AG09309 (cell line): ENCODE data around the gene COL4A4.

ENCODE experiments used
- DNase-seq: peaks from one replicate; pipeline ENCODE4 v3.0.0-alpha.2; 2010; ENCODE audit warnings: low read depth
- H3K4me3 ChIP-seq: 2 replicates; pipeline ENCODE4 v1.5.1; 2011; ENCODE audit warnings: mild to moderate bottlenecking, low read depth, low read length, moderate library complexity; ENCODE audit not compliant: control insufficient read depth
- TF ChIP-seq, protein P1 (sequence below): IDR thresholded peaks from 2 replicates; pipeline ENCODE4 v1.5.1; 2011; ENCODE audit warnings: mild to moderate bottlenecking, low read depth, low read length, inconsistent platforms; ENCODE audit not compliant: insufficient read depth, control insufficient read depth; ENCODE audit errors: missing control alignments

The COL4A4 gene

DNA sequence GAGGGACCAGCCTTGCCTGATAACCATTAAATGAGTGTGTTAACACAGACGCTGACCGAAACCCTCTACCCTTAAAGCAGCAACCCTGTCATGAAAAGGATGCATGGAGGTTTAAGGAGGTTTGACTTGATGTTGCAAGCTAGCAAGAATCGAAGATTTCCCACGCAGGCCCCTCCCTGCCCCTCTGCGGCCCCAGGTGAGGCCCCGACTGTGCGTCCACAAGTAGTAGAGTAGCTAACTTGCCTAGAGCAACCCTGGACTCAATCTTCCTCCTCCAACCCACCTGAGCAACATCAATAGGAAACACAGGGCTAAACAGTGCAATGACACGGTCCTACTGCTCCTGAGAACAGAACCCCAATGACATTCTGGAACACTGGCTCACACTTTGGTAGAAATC, 150.1 kb downstream of the COL4A4 start:
- H3K4me3 ChIP-seq: no peak overlapping the region
- TF ChIP-seq, protein P1, sequence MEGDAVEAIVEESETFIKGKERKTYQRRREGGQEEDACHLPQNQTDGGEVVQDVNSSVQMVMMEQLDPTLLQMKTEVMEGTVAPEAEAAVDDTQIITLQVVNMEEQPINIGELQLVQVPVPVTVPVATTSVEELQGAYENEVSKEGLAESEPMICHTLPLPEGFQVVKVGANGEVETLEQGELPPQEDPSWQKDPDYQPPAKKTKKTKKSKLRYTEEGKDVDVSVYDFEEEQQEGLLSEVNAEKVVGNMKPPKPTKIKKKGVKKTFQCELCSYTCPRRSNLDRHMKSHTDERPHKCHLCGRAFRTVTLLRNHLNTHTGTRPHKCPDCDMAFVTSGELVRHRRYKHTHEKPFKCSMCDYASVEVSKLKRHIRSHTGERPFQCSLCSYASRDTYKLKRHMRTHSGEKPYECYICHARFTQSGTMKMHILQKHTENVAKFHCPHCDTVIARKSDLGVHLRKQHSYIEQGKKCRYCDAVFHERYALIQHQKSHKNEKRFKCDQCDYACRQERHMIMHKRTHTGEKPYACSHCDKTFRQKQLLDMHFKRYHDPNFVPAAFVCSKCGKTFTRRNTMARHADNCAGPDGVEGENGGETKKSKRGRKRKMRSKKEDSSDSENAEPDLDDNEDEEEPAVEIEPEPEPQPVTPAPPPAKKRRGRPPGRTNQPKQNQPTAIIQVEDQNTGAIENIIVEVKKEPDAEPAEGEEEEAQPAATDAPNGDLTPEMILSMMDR: no peak
- no peak for DNase-seq

DNA sequence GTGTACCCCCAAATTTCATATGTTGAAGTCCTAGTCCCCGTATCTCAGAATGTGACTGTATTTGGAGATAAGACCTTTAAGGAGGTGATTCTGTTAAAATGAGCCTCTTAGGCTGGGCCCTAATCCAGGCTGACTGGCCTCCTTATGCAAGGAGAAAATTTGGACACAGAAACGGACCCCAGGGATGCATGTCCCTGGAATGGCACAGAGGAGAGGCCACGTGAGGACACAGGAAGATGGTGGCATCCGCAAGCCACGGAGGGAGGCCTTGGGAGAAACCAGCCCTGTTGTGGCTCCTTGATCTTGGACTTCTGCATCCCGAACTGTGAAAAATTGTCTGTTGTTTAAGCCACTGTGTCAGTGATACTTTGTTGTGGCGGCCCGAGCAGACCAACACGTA, 150.7 kb downstream of the COL4A4 start:
- no peak overlapping the region for H3K4me3 ChIP-seq
- TF ChIP-seq, protein P1: no peak
- no peak for DNase-seq

DNA sequence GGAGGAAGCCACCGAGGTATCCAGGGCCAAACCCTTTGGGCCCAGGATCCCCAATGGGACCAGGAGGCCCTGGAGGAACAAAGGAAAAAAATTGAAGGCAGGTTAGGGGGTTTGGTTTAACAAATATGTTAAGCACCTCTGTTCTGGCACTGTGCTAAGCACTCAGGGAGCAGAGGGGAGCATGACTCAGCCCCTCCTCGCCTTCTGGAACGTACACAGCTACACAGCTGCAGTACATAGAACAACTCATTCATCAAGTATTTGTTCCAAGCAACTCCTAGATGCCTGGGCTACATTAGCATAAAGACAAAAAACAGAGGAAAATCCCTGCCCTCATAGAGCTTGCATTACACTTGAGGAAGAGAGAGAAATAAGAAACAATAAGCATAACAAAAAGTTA, 153.6 kb downstream of the COL4A4 start:
- DNase-seq: no peak
- no peak overlapping the region for H3K4me3 ChIP-seq
- TF ChIP-seq, protein P1: no peak

DNA sequence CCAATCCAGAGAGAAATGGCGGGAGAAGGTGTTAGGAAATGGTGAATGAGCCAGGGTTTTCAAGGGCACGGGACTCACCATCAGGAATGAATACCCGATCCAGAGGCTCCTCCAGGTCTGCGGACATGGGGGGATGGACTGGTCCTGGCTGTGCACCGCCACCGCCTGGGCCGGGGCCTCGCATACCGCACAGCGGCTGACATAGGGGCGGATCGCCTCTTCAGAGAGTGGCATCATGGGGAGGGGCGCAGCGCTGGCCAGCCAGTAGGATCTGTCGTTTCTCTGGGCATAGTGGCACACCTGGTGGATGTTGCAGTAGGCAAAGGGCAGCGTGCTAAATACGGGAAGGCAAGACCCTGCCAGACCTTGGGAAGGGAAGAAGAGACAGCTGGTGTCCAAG, 156.1 kb downstream of the COL4A4 start:
- no peak for DNase-seq
- TF ChIP-seq, protein P1: no peak
- H3K4me3 ChIP-seq: no peak overlapping the region

DNA sequence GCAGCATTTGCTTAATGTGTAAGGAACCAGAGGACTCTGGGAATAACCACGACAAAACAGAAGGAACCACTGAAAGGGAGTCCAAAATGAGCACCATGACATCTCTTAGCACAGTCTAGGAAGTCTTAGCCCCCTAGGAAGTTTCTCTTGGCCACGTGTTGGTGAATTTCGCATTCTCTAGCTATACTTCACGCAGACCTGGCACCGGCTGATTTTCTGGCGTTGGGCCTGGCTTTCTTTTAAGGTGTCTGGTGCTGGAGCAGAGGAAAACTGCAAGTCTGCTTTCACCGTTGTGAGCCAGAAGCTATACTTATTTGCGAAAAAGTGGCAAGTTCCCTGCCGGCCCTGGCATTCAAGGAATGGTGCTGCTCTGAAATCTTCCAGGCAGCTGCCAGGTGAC, 156.9 kb downstream of the COL4A4 start:
- TF ChIP-seq, protein P1: no peak
- no peak for DNase-seq
- H3K4me3 ChIP-seq: no peak overlapping the region

DNA sequence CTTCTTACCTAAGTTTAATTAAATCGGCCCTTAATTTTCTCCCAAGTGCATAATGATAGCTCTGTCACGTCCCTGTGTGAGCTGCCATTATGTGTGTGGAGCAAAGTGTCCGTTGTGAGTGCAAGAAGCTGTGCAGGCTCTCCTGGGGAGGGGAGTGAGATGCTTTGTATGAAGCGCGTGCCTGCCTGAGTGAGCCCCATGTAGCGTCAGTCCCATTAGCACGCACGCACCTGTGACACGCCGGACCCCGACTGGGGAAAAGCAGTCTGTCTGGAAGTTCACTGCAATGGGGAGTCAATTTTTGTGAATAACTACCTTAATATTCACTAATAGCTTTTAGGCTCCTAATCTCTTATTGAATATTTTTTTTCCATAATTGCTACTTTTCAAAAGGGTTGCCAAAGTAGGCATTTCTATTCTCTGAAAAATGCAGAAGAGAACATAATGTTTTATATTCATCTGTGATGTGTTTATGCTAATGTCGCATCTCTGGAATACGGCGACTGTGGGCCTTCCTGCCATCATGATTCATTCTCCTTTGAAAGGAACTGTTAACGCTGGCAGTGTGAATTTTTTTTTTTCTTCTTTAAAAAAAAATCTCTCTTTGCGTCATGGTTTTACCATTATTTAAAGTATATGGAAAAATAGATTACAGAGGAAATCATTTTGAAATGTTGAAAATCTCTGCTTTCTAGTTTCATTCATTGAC, 157.7 kb downstream of the COL4A4 start:
- no peak for DNase-seq
- TF ChIP-seq, protein P1: no peak

More for the DNA sequence above, 157.7 kb downstream of the COL4A4 start:
- H3K4me3 ChIP-seq: no peak overlapping the region
